GM12864 (cell line): ENCODE measurements around the gene FAM163B.

Source experiments
- DNase-seq: peaks from one replicate; pipeline ENCODE4 v3.0.0-alpha.2; 2011; ENCODE audit warnings: low read depth
- H3K4me3 ChIP-seq: 2 replicates; pipeline ENCODE4 v1.5.1; 2011; ENCODE audit warnings: mild to moderate bottlenecking, low read depth, low read length, control low read depth
- TF ChIP-seq, protein P1 (sequence below): IDR thresholded peaks from 2 replicates; pipeline ENCODE4 v1.5.1; 2011; ENCODE audit warnings: low read depth, mild to moderate bottlenecking, moderate library complexity, low read length, control low read depth, inconsistent platforms; ENCODE audit errors: missing control alignments

The FAM163B gene

DNA sequence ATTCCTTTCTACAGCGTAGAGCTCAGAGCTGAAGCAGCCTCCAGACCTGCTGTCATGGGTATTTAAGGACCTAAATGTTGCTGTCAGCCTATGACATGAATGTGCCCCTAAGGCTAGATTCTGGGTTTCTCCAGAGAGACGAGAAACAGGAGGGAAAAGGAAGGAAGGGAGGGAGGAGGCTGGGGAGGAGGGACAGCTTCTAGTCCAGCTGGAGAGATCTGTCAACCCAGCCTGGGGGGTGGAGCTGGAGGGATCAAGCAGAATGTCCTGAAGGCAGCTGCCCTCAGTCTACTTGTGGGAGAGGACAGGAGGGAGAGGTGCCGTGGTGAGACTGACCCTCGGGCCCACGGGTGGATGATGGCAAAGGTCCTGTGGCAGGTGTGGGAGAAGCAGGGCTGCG is 25.9 kb upstream of the FAM163B start:
- TF ChIP-seq, protein P1, sequence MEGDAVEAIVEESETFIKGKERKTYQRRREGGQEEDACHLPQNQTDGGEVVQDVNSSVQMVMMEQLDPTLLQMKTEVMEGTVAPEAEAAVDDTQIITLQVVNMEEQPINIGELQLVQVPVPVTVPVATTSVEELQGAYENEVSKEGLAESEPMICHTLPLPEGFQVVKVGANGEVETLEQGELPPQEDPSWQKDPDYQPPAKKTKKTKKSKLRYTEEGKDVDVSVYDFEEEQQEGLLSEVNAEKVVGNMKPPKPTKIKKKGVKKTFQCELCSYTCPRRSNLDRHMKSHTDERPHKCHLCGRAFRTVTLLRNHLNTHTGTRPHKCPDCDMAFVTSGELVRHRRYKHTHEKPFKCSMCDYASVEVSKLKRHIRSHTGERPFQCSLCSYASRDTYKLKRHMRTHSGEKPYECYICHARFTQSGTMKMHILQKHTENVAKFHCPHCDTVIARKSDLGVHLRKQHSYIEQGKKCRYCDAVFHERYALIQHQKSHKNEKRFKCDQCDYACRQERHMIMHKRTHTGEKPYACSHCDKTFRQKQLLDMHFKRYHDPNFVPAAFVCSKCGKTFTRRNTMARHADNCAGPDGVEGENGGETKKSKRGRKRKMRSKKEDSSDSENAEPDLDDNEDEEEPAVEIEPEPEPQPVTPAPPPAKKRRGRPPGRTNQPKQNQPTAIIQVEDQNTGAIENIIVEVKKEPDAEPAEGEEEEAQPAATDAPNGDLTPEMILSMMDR = no peak

DNA sequence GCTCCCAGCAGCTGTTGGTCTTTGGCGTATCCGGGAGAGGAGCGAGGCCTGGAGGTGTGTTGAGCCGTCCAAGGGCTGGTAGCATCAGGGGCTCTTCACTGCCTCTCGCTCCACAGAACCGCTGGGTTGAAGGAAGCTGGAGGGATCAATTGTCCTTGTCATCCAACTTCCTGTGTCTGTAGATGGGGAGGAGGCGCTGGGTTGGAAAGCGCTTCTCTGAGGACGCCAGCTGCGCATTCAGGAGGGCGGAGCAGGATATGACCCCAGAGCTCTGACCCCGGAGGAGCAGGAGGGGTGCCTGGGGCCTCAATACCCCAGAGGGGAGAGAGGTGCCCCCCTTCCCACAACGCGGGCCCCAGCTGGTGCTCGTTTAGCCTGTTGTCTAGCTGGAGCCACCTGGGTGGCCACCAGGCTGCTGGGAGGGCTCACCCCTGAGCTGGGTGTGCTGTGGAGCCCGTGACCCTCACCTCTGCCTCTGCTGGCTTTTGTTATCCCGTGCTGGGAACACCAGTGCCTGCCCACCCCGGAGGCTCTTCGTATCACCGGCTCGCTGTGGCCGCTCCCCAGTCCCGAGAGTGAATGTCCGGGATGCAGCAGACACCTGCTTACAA is 25.0 kb upstream of the FAM163B start:
- no peak for DNase-seq
- TF ChIP-seq, protein P1 = no peak
- no peak overlapping the region for H3K4me3 ChIP-seq

More for the DNA sequence above, 25.9 kb upstream of the FAM163B start:
- DNase-seq = no peak
- H3K4me3 ChIP-seq = no peak overlapping the region

DNA sequence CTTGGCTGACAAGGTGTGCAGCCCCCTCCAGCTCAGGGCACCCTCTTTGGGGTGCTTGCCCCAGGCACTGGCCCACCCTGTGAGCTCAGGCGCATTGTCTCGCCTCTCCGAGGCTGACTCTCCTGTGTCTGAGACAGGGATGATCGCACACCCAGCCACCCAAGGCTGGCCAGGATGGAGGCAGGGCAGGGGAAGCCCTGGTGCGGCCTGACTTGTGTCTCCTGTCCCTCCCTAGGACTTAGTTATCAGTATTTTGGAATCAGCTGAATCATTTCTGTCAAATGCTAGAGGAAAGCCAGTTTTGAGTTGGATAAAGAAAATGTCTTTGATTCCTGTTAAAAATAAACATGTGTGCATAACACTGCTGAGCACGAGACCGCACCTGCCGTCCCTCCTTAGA is 24.5 kb upstream of the FAM163B start:
- TF ChIP-seq, protein P1 = no peak
- DNase-seq = no peak
- H3K4me3 ChIP-seq = no peak overlapping the region

DNA sequence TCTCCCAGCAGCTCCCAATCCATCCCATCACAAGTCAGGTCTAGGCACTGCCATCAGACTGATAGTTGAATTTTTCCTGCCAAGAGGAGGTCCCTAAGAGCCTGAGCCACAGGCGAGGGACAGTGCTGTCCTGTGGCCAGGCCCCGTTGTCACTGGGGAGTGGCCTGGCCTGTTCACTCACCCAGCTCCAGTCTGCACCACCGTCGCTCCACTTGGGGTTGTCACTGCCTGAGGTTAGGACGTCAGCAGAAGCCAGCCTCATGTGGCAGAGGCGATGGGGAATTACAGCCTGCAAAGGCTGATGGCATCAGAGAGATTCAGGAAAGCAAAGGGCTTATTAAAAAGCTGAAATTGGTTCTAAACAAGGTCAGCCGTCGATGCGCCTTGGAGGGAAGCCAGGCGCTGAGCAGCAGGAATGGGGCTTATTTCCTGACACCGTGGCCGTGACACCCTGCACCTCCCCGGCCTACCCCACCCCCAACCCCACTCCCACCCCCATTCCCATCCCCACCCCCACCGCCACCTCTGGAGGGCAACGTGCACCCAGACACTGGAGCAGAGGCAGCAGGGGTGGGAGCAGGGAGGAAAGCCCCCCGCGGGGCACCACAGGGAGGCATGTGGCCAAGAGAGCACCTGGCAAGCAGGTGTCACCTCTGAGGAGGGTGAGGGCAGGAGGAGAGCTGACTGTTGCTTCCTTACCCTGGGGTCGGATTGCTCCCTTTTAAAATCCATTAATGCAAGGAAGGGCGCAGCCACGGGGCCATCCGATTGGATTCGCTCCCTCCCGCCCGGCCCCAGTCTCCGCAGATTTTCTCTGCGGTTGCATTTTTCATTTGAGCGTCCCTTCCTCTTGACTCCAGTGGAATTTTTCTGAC is 23.9 kb upstream of the FAM163B start:
- H3K4me3 ChIP-seq = no peak overlapping the region
- DNase-seq = no peak
- TF ChIP-seq, protein P1 = no peak

DNA sequence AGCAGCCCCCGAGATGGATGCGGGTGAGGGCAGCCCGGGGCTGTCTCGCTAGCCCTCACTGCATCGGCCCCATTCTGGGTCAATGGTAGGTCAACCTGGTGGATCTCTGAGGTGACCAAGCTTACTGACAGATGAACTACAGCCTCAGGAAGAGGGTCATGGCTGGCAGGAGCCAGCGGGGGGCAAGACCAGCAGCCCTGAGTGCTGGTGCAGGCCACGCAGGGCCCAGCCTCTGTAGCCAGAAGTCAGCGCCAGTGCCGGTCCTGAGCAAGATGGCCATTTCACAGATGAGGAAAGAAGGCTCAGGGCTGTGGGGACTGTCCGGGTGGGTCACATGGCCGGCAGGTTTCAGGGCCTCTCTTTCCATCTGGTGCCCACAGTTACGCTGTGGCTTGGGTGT is 21.9 kb upstream of the FAM163B start:
- DNase-seq = no peak
- no peak overlapping the region for H3K4me3 ChIP-seq
- TF ChIP-seq, protein P1 = no peak

DNA sequence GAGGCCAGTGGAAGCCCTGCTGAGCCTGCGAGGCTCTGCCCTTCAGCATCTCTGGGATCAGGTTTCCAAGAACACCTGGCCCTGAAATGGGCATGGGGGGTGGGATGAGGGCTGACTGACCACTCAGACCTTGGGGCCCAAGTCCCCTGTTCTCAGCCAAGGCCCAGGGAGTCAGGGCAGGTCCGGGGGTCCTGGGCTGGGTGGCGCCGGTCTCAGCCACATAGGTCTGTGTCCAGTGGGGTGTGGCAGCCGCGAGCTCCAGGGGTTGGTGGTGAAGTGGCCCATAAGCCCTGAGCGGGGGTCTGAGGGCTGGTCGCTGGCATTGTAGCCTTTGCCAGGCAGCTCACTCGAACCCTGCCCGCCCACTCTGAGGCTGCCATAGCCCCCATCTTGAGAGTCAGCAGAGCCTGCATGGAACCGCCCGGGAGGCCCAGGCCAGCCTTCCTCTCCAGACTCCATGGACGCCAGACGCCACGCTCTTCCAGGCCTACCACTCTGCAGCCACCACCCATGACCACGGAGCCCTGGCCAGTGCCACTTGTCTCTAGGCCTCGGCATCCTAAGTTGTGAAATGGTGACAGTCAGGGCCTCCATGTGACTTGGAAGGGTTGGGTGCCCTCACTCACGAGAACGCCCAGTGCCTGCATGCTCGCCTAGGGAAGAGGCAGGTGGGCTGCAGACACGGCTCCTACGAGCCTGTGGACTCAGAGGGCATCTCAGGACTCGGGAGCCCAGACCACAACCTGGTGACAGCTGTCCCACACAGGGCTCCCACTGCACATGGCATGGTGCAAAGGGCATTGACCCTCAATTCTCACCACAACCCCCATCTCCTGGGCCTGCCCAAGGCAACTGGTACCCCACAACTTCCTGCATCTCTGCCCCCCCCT is 20.3 kb upstream of the FAM163B start:
- H3K4me3 ChIP-seq = no peak overlapping the region
- DNase-seq = no peak
- TF ChIP-seq, protein P1 = no peak
